GM12878 (cell line): ENCODE measurements around the gene ZNF280D. TPM values are rescaled to one million over a fixed set of nuclear protein-coding genes. Genes with fewer than 3 reads are reported as not detected.

Experiments
- ATAC-seq: fragments of 200-7000 bp; cut with Tn5 transposase; 3 replicates; pipeline ENCODE4 v1.9.1; 2020; ENCODE audit warnings: mild to moderate bottlenecking, moderate library complexity
- BruUV-seq: library from RNA; stranded (reverse); fragments of 400-500 nt; replicated peaks from 2 replicates; lab custom pipeline; 2021; lab: Mats Ljungman, UMichigan
- CTCF ChIA-PET: fragments of 300-600 bp; sonication (Branson Sonifier 250); formaldehyde crosslinking; extraction: SDS; loops from one replicate; lab custom pipeline; 2021; ENCODE audit warnings: inconsistent platforms; lab: Yijun Ruan, JAX
- POLR2A ChIA-PET: fragments of 350-600 bp; formaldehyde crosslinking; extraction: SDS; loops from one replicate; lab custom pipeline; 2021; ENCODE audit warnings: inconsistent platforms; lab: Charles Lee
- RAD21 ChIA-PET: fragments of 300-600 bp; sonication (Branson Sonifier 250); formaldehyde crosslinking; loops from one replicate; lab custom pipeline; 2023; ENCODE audit warnings: antibody characterized with exemption; ENCODE audit not compliant: unreplicated experiment; lab: Charles Lee
- SMC1A ChIA-PET: fragments of 300-600 bp; sonication (Branson Sonifier 250); formaldehyde crosslinking; loops from one replicate; lab custom pipeline; 2023; ENCODE audit not compliant: unreplicated experiment, uncharacterized antibody; lab: Charles Lee
- DNase-seq: peaks from one replicate; pipeline ENCODE4 v3.0.0-alpha.2; 2011; ENCODE audit warnings: low read depth, low spot score
- FAIRE-seq: peaks from 3 replicates; lab custom pipeline; 2011; peaks lifted over from hg19 to GRCh38; lab: Jason Lieb, UNC
- H2AFZ ChIP-seq: 2 replicates; pipeline ENCODE4 v1.6.0; 2011; ENCODE audit warnings: low read depth, low read length, control low read depth; ENCODE audit not compliant: control insufficient read depth
- H3K27ac ChIP-seq: 2 replicates; pipeline ENCODE4 v1.5.1; 2011; ENCODE audit warnings: control low read depth; ENCODE audit not compliant: control insufficient read depth, insufficient read depth
- H3K27me3 ChIP-seq, 2 experiments: replicated peaks in 1 of 2; 2 replicates each; pipeline versions ENCODE4 v1.6.0 to v1.6.1; 2011; ENCODE audit warnings: low read length in 1 of 2; ENCODE audit not compliant: control insufficient read depth in 2 of 2, insufficient read depth in 2 of 2
- H3K36me3 ChIP-seq, 2 experiments: 2 replicates each; pipeline ENCODE4 v1.5.1; 2011; ENCODE audit warnings: low read length in 1 of 2; ENCODE audit not compliant: control insufficient read depth in 2 of 2, insufficient read depth in 2 of 2
- H3K4me1 ChIP-seq: 2 replicates; pipeline ENCODE4 v1.6.1; 2011; ENCODE audit warnings: mild to moderate bottlenecking, low read length, moderate library complexity, mixed read lengths; ENCODE audit not compliant: control insufficient read depth, insufficient read depth
- H3K4me2 ChIP-seq: 2 replicates; pipeline ENCODE4 v1.6.0; 2011; ENCODE audit warnings: control low read depth; ENCODE audit not compliant: control insufficient read depth, insufficient read depth
- H3K4me3 ChIP-seq: fragments of 200-600 bp; sonication (generic); 2 replicates; pipeline ENCODE4 v1.5.1; 2016
- H3K79me2 ChIP-seq: 2 replicates; pipeline ENCODE4 v1.6.0; 2011; ENCODE audit warnings: low read length; ENCODE audit not compliant: control insufficient read depth, insufficient read depth
- H3K9ac ChIP-seq: 2 replicates; pipeline ENCODE4 v1.8.0; 2011; ENCODE audit warnings: low read length, control low read depth, mixed read lengths; ENCODE audit not compliant: control insufficient read depth, insufficient read depth
- H3K9me3 ChIP-seq: replicated peaks from 3 replicates; pipeline ENCODE4 v1.5.1; 2011; ENCODE audit warnings: mild to moderate bottlenecking, low read length; ENCODE audit not compliant: control insufficient read depth, insufficient read depth
- H4K20me1 ChIP-seq: 2 replicates; pipeline ENCODE4 v1.6.0; 2011; ENCODE audit not compliant: control insufficient read depth, insufficient read depth
- BMI1 ChIP-seq: fragments of 450-650 bp; IDR thresholded peaks from 2 replicates; pipeline ENCODE4 v1.6.1; 2016; ENCODE audit warnings: mild to moderate bottlenecking, moderate library complexity, borderline replicate concordance
- CHD4 ChIP-seq: fragments of 200-600 bp; sonication (generic); IDR thresholded peaks from 2 replicates; pipeline ENCODE4 v1.6.1; 2016; ENCODE audit warnings: mild to moderate bottlenecking
- CREM ChIP-seq: IDR thresholded peaks from 2 replicates; pipeline ENCODE4 v1.6.1; 2014; ENCODE audit warnings: antibody characterized with exemption, low read depth
- DPF2 ChIP-seq: fragments of 450-650 bp; IDR thresholded peaks from 2 replicates; pipeline ENCODE4 v1.6.1; 2017; ENCODE audit warnings: mild to moderate bottlenecking
- ETV6 ChIP-seq, 2 experiments: fragments of 450-650 bp in 1 of 2; IDR thresholded peaks in 1 of 2; conservative IDR thresholded peaks in 1 of 2; 2 replicates each; pipeline ENCODE4 v1.6.1; 2014; ENCODE audit warnings: antibody characterized with exemption in 1 of 2, borderline replicate concordance in 1 of 2, low read depth in 1 of 2, mild to moderate bottlenecking in 1 of 2, moderate library complexity in 1 of 2
- HCFC1 ChIP-seq: fragments of 150-350 bp; IDR thresholded peaks from 2 replicates; pipeline ENCODE4 v1.6.1; 2014; ENCODE audit warnings: low read length
- LARP7 ChIP-seq: fragments of 450-650 bp; IDR thresholded peaks from 2 replicates; pipeline ENCODE4 v1.6.1; 2017; ENCODE audit warnings: mild to moderate bottlenecking
- NR2C2 ChIP-seq: IDR thresholded peaks from 2 replicates; pipeline ENCODE4 v1.6.1; 2011; ENCODE audit warnings: borderline replicate concordance, low read depth; ENCODE audit not compliant: control insufficient read depth, insufficient read length
- POLR2AphosphoS2 ChIP-seq: IDR thresholded peaks from 2 replicates; pipeline ENCODE4 v1.6.1; 2011; ENCODE audit warnings: low read depth, mild to moderate bottlenecking, low read length, improper control_type of control experiment, moderate library complexity
- RB1 ChIP-seq: fragments of 450-650 bp; formaldehyde crosslinking; IDR thresholded peaks from 2 replicates; pipeline ENCODE4 v1.6.1; 2017; ENCODE audit warnings: mild to moderate bottlenecking, borderline replicate concordance
- ZNF274 ChIP-seq: IDR thresholded peaks from one replicate; pipeline ENCODE4 v1.8.0; 2011; ENCODE audit not compliant: insufficient read length, insufficient read depth
- WGBS: methylation state at CpG from one replicate; pipeline ENCODE4 v1.1.6; 2016; ENCODE audit warnings: low lambda C conversion rate; ENCODE audit not compliant: insufficient replicate concordance, insufficient coverage; ENCODE audit errors: missing lambda C conversion rate; 5-methylcytosine and 5-hydroxymethylcytosine counted together
- in situ Hi-C: fragments of 300-500 bp; cut with MboI; formaldehyde crosslinking; loops from 9 replicates; pipeline ENCODE4 v1.14.3; 2018; ENCODE audit warnings: mixed read lengths
- intact Hi-C: fragments of 100-400 bp; cut with micrococcal nuclease; formaldehyde crosslinking; loops from one replicate; pipeline ENCODE4 v1.14.2; 2022; ENCODE audit not compliant: unreplicated experiment
- polyA plus RNA-seq, 11 experiments: library from polyadenylated mRNA; depleted of rRNA in 4 of 11; unstranded in 6 of 11; stranded (reverse) in 5 of 11; fragments of >200 nt; fragmentation: Nextera tagmentation in 4 of 11; fragmentation: Illumina TruSeq in 1 of 11; extraction: Ambion mirVana in 4 of 11; extraction: Trizol in 1 of 11; gene quantifications; 1 replicate in 1 of 11; 2 replicates in 10 of 11; pipeline versions ENCODE4 v1.2.1 to v1.2.3, GENCODE V29; 2011 to 2016; ENCODE audit warnings: inconsistent platforms in 2 of 11, missing spikeins in 2 of 11, low read depth in 1 of 11
- total RNA-seq, 4 experiments: library from RNA; depleted of rRNA in 3 of 4; stranded (reverse); fragments of >200 nt in 3 of 4; fragmentation: Illumina TruSeq in 1 of 4; extraction: Trizol in 1 of 4; gene quantifications; 2 replicates each; pipeline versions ENCODE4 v1.2.1 to v1.2.3, GENCODE V29; 2013 to 2021
- TF ChIP-seq, protein P1 (sequence below): fragments of 450-650 bp; IDR thresholded peaks from 2 replicates; pipeline ENCODE4 v1.6.1; 2017; ENCODE audit warnings: mild to moderate bottlenecking, low read depth, inconsistent platforms; ENCODE audit not compliant: poor library complexity, severe bottlenecking
- TF ChIP-seq, protein P2 (sequence below): fragments of 150-350 bp; IDR thresholded peaks from 2 replicates; pipeline ENCODE4 v1.6.1; 2016; ENCODE audit warnings: low read depth, low read length

ZNF280D gene
- total and polyA plus RNA-seq, 10 of the 15 experiments (the other 5 are each of a cell fraction or from before 2014, with no cell fraction given): 5.6 to 18.6 (median 8.6) TPM

DNA sequence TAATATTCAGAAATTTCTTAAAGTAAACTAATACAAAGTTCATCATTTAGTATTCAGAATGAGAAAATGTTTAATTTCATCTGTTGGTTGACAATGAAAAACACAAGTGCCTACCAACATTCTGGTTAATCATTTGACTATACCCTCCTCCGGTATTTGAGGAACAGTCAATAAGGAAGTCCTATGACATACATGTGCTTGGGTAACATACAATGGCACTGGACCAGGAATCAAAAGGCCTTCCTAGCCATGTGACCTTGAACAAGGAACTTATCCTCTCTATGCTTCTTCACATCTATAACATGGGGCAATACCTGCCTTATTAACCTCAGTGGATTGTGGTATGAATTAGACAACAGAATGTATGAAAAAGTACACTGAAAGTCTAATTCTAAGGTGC lies 65.8 kb downstream of the ZNF280D start:
- Histone ChIP-seq H3K27ac (no peak overlapping the region), H3K79me2 (no peaks in the 10 kb centered on the region), H3K27me3 (no peaks in the 10 kb centered on the region), H2AFZ (no peak overlapping the region), H3K9me3 (no peaks in the 10 kb centered on the region), H3K36me3 (peaks cover 0 to 7% of the 10 kb centered on the region in 2 experiments; a peak in 2 of 4 replicates), H3K4me1 (no peaks in the 10 kb centered on the region), H4K20me1 (no peaks in the 10 kb centered on the region), H3K9ac (no peak overlapping the region), H3K4me3 (no peak overlapping the region), H3K4me2 (no peak overlapping the region)
- peak; percentile 23 for FAIRE-seq
- CTCF ChIA-PET: interaction anchor here (1.3 kb wide), 1 partner anchor 16 kb away, joined by 3 read pairs; no protein-coding TSS in a partner anchor
- RAD21 ChIA-PET: no interaction called here
- BruUV-seq: no TSS peak
- SMC1A ChIA-PET: no interaction called here
- intact Hi-C loops: no loop called here
- WGBS: 100% methylated on average over 1 of the region's 1 CpG
- no peak for TF ChIP-seq DPF2
- no peak for TF ChIP-seq BMI1
- no peak for TF ChIP-seq LARP7
- TF ChIP-seq POLR2AphosphoS2: no peak
- TF ChIP-seq, protein P1, sequence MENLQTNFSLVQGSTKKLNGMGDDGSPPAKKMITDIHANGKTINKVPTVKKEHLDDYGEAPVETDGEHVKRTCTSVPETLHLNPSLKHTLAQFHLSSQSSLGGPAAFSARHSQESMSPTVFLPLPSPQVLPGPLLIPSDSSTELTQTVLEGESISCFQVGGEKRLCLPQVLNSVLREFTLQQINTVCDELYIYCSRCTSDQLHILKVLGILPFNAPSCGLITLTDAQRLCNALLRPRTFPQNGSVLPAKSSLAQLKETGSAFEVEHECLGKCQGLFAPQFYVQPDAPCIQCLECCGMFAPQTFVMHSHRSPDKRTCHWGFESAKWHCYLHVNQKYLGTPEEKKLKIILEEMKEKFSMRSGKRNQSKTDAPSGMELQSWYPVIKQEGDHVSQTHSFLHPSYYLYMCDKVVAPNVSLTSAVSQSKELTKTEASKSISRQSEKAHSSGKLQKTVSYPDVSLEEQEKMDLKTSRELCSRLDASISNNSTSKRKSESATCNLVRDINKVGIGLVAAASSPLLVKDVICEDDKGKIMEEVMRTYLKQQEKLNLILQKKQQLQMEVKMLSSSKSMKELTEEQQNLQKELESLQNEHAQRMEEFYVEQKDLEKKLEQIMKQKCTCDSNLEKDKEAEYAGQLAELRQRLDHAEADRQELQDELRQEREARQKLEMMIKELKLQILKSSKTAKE: no peak
- no peak for TF ChIP-seq NR2C2
- POLR2A ChIA-PET: no interaction called here
- ATAC-seq: no peak
- DNase-seq: no peak
- in situ Hi-C loops: no loop called here

DNA sequence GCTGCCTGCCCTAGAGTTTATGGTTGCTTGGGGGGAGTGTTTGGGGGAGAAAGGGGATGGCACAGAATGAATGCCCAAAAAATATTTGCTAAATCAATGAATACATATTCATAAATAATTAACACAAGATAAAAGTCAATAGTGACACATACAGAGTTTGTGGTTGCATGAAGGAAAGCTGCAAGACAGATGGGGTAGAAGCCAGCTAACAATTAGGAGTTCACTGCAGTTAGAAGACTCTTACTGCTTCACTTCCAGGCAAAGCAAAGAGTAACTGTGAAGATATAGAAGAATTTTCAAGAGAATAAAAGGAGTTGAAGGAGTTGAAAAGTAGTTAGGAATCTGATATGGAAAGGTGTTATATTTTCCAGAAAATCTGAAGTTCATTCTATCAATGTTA lies 72.4 kb downstream of the ZNF280D start:
- ATAC-seq (no peak), DNase-seq (no peak), FAIRE-seq (no peak)
- Histone ChIP-seq H4K20me1 (no peaks in the 10 kb centered on the region), H3K27ac (no peak overlapping the region), H3K79me2 (no peaks in the 10 kb centered on the region), H2AFZ (no peak overlapping the region), H3K4me2 (no peak overlapping the region), H3K27me3 (no peaks in the 10 kb centered on the region), H3K4me3 (no peak overlapping the region), H3K9me3 (no peaks in the 10 kb centered on the region), H3K9ac (no peak overlapping the region), H3K36me3 (peaks cover 0 to under 1% of the 10 kb centered on the region in 2 experiments; a peak in 2 of 4 replicates), H3K4me1 (no peaks in the 10 kb centered on the region)
- ChIA-PET RAD21 (no interaction called here), POLR2A (no interaction called here), CTCF (interaction anchor here (1.6 to 2.4 kb wide), 2 partner anchors 10 to 16 kb away, joined by 4 to 5 read pairs; no protein-coding TSS in a partner anchor), SMC1A (no interaction called here)
- intact Hi-C loops (no loop called here), in situ Hi-C loops (no loop called here)
- no TSS peak for BruUV-seq
- TF ChIP-seq HCFC1 (no peak), RB1 (no peak), CREM (no peak), CHD4 (no peak), ETV6 (conservative IDR thresholded peaks at IDR 0.05 in 1 of 2, IDR thresholded peaks at IDR 0.05 in 1 of 2; ENCODE audit: borderline replicate concordance in 1 of 2, low read depth in 1 of 2) (no peak), ZNF274 (no peak)
- TF ChIP-seq, protein P2, sequence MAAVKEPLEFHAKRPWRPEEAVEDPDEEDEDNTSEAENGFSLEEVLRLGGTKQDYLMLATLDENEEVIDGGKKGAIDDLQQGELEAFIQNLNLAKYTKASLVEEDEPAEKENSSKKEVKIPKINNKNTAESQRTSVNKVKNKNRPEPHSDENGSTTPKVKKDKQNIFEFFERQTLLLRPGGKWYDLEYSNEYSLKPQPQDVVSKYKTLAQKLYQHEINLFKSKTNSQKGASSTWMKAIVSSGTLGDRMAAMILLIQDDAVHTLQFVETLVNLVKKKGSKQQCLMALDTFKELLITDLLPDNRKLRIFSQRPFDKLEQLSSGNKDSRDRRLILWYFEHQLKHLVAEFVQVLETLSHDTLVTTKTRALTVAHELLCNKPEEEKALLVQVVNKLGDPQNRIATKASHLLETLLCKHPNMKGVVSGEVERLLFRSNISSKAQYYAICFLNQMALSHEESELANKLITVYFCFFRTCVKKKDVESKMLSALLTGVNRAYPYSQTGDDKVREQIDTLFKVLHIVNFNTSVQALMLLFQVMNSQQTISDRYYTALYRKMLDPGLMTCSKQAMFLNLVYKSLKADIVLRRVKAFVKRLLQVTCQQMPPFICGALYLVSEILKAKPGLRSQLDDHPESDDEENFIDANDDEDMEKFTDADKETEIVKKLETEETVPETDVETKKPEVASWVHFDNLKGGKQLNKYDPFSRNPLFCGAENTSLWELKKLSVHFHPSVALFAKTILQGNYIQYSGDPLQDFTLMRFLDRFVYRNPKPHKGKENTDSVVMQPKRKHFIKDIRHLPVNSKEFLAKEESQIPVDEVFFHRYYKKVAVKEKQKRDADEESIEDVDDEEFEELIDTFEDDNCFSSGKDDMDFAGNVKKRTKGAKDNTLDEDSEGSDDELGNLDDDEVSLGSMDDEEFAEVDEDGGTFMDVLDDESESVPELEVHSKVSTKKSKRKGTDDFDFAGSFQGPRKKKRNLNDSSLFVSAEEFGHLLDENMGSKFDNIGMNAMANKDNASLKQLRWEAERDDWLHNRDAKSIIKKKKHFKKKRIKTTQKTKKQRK: no peak
